Mononuclear cell (primary cell): ENCODE results near the gene EPHB1. TPM values are rescaled to one million over a fixed set of nuclear protein-coding genes. Genes with fewer than 3 reads are reported as not detected.

Source experiments
- H3K27me3 ChIP-seq: 2 replicates; pipeline ENCODE4 v1.6.0; 2011; ENCODE audit warnings: low read length, control low read depth; ENCODE audit not compliant: insufficient read depth
- H3K4me1 ChIP-seq: 2 replicates; pipeline ENCODE4 v1.5.1; 2011; ENCODE audit warnings: mild to moderate bottlenecking, low read length, control low read depth; ENCODE audit not compliant: insufficient read depth
- H3K4me3 ChIP-seq: 2 replicates; pipeline ENCODE4 v1.5.1; 2011; ENCODE audit warnings: mild to moderate bottlenecking, low read length, moderate library complexity
- H3K9me3 ChIP-seq: 2 replicates; pipeline ENCODE4 v1.5.1; 2011; ENCODE audit warnings: low read depth, mild to moderate bottlenecking, control low read depth, low read length
- total RNA-seq: library from RNA; depleted of rRNA; stranded (reverse); fragments of >200 nt; gene quantifications from one replicate; pipeline ENCODE4 v1.2.3, GENCODE V29; 2012

EPHB1 gene
- total RNA-seq, 1 donor = 0.63 TPM

- Histone ChIP-seq H3K4me1 (peaks cover 17% of the 10 kb centered on the region), H3K4me3 (no peak overlapping the region), H3K27me3 (no peaks in the 10 kb centered on the region), H3K9me3 (no peaks in the 10 kb centered on the region)
Measured at GRCh38 chr3:134864636-134865035, 69.6 kb downstream of the EPHB1 start.

GRCh38 chr3:134867277-134867676 lies 72.2 kb downstream of the EPHB1 start:
- H3K27me3 ChIP-seq = no peaks in the 10 kb centered on the region
- peaks cover 17% of the 10 kb centered on the region for H3K4me1 ChIP-seq
- H3K4me3 ChIP-seq = no peak overlapping the region
- H3K9me3 ChIP-seq = no peaks in the 10 kb centered on the region

GRCh38 chr3:134869153-134869726 lies 74.2 kb downstream of the EPHB1 start:
- Histone ChIP-seq H3K27me3 (no peaks in the 10 kb centered on the region), H3K4me1 (peaks cover 12% of the 10 kb centered on the region), H3K9me3 (no peaks in the 10 kb centered on the region), H3K4me3 (no peak overlapping the region)

DNA sequence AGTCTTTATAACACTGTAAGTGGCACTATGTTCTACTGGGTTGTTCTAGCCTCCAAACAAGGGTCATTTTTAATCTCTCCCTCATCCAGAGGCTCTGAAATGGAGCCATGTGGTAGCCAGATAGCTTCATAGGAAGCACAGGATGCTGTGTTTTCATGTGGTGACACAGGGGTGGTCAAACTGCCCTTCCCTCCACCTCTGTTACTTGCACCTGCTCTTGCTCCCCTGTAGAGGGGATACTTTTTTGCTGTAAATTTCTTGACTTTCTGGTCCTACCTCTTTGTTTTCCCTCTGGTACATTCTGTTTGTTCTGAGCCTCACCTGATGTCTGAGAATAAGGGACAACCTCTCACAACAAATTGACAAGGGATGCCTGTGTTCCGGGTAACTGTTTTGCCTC lies 76.8 kb downstream of the EPHB1 start:
- Histone ChIP-seq H3K4me3 (no peak overlapping the region), H3K27me3 (no peaks in the 10 kb centered on the region), H3K4me1 (no peaks in the 10 kb centered on the region), H3K9me3 (no peaks in the 10 kb centered on the region)

DNA sequence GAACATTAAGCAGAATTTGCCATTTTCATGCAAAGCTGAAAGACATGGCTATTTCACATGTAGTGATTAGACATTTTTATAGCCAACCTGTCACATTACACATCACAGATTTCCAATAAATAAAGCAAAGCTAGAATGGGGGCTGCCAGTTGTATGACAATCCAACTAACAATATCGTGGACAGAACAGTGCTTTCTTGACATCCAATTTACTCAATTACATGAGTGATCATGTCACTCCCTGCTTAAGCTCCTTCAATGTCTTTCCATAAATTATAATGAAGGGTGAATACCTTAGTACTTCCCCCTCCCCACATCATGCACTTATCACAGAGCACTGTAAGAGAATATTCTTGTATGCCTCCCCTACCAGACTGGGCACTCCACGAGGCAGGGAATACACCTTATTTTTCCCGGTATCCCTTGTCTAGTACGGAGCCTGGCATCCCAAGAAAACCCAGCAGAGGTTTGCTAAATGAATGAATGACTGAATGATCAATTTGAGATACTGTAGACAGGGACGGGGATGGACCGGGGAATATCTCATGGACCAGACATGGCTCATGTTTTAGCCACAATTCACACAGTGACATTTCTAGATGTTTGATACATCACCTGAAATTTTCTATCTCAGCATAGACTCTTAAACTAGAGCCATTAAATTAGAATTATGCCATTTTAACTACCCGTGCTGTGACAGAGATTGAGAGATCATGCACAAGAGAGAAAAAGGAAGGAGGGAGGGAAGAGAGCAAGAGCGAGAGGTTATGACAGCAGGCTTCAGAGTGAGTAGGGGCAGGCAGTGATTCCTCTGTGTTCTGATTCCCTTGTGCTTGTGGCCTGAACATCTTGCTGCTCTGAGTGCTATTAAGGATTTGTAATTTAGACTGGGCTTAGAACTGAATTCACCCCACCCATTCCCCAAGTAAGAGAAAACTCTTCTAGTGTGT lies 77.7 kb downstream of the EPHB1 start:
- no peak overlapping the region for H3K4me3 ChIP-seq
- H3K27me3 ChIP-seq = no peaks in the 10 kb centered on the region
- H3K4me1 ChIP-seq = no peaks in the 10 kb centered on the region
- no peaks in the 10 kb centered on the region for H3K9me3 ChIP-seq

GRCh38 chr3:134873789-134874188 lies 78.7 kb downstream of the EPHB1 start:
- Histone ChIP-seq H3K27me3 (no peaks in the 10 kb centered on the region), H3K4me1 (no peaks in the 10 kb centered on the region), H3K9me3 (no peaks in the 10 kb centered on the region), H3K4me3 (no peak overlapping the region)

DNA sequence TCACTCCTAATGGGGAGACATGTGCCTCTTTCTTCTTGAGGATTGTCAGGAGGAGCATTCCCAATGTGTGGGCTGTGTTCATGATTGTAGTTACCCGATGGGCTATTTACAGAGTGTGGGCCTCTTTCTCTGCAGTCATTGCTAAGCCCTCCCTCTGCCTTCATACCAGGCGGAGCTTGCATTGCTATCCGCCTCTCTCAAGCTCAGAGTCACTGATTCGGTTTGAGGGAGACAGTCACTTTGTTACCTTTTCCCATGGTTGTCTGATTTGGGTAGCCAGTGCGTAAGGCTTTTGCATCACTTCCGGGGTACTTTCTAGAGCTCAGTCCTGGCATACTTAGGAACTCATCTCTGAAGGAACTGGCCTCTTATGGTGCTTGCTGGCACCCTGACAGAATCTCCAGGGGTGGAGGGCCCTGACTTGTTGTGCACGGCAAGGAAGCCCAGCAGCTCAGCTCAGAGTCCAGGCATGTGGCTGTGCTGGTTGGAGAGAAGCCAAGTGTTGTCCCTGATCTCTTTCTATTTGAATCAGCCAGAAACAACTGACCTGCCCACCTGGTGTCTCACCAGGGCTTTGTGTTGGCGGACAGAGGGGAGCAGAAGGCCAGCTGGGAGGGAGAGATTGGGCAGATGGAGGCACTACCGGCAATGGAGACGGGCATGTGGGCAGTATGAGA lies 79.8 kb downstream of the EPHB1 start:
- Histone ChIP-seq H3K4me1 (no peaks in the 10 kb centered on the region), H3K4me3 (no peak overlapping the region), H3K9me3 (no peaks in the 10 kb centered on the region), H3K27me3 (no peaks in the 10 kb centered on the region)

- Histone ChIP-seq H3K9me3 (no peaks in the 10 kb centered on the region), H3K27me3 (no peaks in the 10 kb centered on the region), H3K4me1 (no peaks in the 10 kb centered on the region), H3K4me3 (no peak overlapping the region)
Measured at GRCh38 chr3:134876836-134877235, 81.8 kb downstream of the EPHB1 start.

DNA sequence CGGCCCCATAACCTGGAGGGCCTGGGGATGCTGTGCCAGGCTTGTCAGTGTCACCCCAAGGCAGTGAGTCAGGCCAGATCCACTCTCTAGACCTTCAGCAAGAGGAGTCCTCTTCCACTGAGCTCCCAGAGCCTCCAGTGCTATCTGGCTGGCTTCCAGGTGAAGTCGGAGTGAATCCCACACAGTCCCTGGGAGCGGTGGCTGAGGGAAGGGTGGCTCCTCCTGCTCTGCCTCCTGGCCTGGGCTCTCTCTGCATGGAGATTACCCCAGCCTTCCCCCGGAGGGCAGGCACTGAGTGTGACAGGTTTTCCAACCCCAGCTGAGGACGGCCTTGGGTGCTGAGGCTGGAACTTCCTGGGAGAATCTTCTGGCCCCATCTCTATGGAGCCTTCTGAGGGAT lies 82.7 kb downstream of the EPHB1 start:
- Histone ChIP-seq H3K4me3 (no peak overlapping the region), H3K27me3 (no peaks in the 10 kb centered on the region), H3K4me1 (no peaks in the 10 kb centered on the region), H3K9me3 (no peaks in the 10 kb centered on the region)

DNA sequence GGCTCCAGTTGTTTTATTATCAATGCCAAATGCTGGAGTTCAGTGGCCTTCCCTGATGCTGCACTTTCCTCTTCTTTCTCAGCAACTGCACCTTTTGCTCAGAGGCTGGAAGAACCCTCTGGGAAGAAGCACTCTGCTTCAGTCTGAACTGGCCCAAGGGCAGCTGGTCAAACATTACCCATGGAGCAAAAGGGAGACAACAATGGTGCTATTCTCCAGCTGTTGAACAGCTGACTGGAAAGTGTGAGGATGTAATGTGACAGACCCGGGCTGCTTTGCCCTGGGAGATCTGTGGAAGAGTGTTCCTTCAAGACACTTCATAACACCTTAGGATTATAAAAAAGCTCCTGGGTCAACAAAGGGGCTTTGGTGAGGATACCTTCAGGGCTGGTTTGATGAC lies 84.9 kb downstream of the EPHB1 start:
- Histone ChIP-seq H3K4me3 (no peak overlapping the region), H3K4me1 (no peaks in the 10 kb centered on the region), H3K9me3 (no peaks in the 10 kb centered on the region), H3K27me3 (no peaks in the 10 kb centered on the region)

- no peak overlapping the region for H3K4me3 ChIP-seq
- H3K27me3 ChIP-seq = no peaks in the 10 kb centered on the region
- H3K9me3 ChIP-seq = no peaks in the 10 kb centered on the region
Measured at GRCh38 chr3:134880431-134880830, 85.4 kb downstream of the EPHB1 start.

GRCh38 chr3:134881305-134881704 lies 86.2 kb downstream of the EPHB1 start:
- Histone ChIP-seq H3K4me1 (no peaks in the 10 kb centered on the region), H3K27me3 (no peaks in the 10 kb centered on the region), H3K9me3 (no peaks in the 10 kb centered on the region), H3K4me3 (no peak overlapping the region)

More at GRCh38 chr3:134880431-134880830, 85.4 kb downstream of the EPHB1 start:
- H3K4me1 ChIP-seq = no peaks in the 10 kb centered on the region

DNA sequence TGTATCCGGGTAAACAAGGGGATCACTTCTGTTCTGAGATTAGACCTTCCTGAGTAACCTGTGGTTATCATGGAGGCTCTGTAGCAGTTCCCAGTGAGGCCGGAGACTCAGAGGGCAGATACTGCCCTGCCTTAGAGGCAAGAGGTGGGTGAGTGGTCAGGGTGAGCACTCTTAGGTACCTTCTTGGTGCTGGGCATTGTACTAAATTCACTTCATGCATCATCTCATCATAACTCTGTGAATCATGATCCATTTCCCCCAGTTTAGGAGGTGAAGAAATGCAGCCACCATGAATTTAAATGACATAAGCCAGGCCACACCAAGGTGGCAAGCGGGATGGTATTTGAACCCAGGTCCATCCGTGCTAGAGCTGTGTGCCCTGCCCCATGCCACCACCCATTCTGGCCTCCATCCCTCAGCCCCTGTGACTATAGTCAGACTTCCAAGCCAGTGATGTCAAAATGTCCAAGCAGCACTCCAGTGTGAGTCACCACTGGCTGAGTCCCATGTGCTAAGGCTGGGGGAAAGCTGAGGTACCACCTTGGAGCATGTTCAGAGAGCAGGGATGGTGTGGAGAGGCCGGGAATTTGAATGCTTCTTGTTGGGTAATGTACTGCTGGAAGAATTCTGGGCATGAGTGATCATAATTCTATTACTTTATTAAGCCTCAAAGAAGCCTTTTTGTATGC lies 88.8 kb downstream of the EPHB1 start:
- no peak overlapping the region for H3K4me3 ChIP-seq
- H3K27me3 ChIP-seq = no peaks in the 10 kb centered on the region
- H3K9me3 ChIP-seq = no peaks in the 10 kb centered on the region
- H3K4me1 ChIP-seq = no peaks in the 10 kb centered on the region

GRCh38 chr3:134885877-134886621 lies 91.0 kb downstream of the EPHB1 start:
- H3K4me1 ChIP-seq = no peaks in the 10 kb centered on the region
- H3K27me3 ChIP-seq = no peaks in the 10 kb centered on the region
- no peaks in the 10 kb centered on the region for H3K9me3 ChIP-seq
- no peak overlapping the region for H3K4me3 ChIP-seq
